DND-41 (cell line): ENCODE data around the gene FITM2.

ENCODE experiments used
- ATAC-seq: fragments of 200-7000 bp; cut with Tn5 transposase; 3 replicates; pipeline ENCODE4 v1.9.1; 2021; ENCODE audit warnings: low read depth; ENCODE audit not compliant: insufficient read depth
- DNase-seq: peaks from one replicate; pipeline ENCODE4 v3.0.0-alpha.2; 2020
- H2AFZ ChIP-seq: 2 replicates; pipeline ENCODE4 v1.6.0; 2012; ENCODE audit warnings: low read depth, low read length
- H3K27ac ChIP-seq: 2 replicates; pipeline ENCODE4 v1.5.1; 2012; ENCODE audit warnings: low read length, inconsistent platforms
- H3K27me3 ChIP-seq: fragments of 200-600 bp; sonication (generic); 2 replicates; pipeline ENCODE4 v1.6.0; 2012; ENCODE audit warnings: low read length, mild to moderate bottlenecking, inconsistent platforms; ENCODE audit not compliant: insufficient read depth, poor library complexity
- H3K36me3 ChIP-seq: 2 replicates; pipeline ENCODE4 v1.5.1; 2012; ENCODE audit warnings: low read length, inconsistent platforms; ENCODE audit not compliant: insufficient read depth
- H3K4me1 ChIP-seq: 2 replicates; pipeline ENCODE4 v1.5.1; 2012; ENCODE audit warnings: mild to moderate bottlenecking, low read length; ENCODE audit not compliant: insufficient read depth
- H3K4me2 ChIP-seq: 2 replicates; pipeline ENCODE4 v1.6.0; 2012; ENCODE audit warnings: mild to moderate bottlenecking, moderate library complexity, low read length, inconsistent platforms; ENCODE audit not compliant: insufficient read depth
- H3K4me3 ChIP-seq, 2 experiments: fragments of 200-600 bp in 1 of 2; shearing (Covaris generic) in 1 of 2; 2 replicates each; pipeline ENCODE4 v1.5.1; 2012 to 2016; ENCODE audit warnings: inconsistent platforms in 2 of 2, low read length in 2 of 2, mild to moderate bottlenecking in 2 of 2, low read depth in 1 of 2, moderate library complexity in 1 of 2
- H3K79me2 ChIP-seq: 2 replicates; pipeline ENCODE4 v1.6.0; 2012; ENCODE audit warnings: low read length, inconsistent platforms; ENCODE audit not compliant: insufficient read depth
- H3K9ac ChIP-seq: 2 replicates; pipeline ENCODE4 v1.6.0; 2012; ENCODE audit warnings: low read depth, mild to moderate bottlenecking, inconsistent platforms, low read length, moderate library complexity
- H3K9me3 ChIP-seq: 2 replicates; pipeline ENCODE4 v1.5.1; 2012; ENCODE audit warnings: low read length, moderate library complexity, mild to moderate bottlenecking, inconsistent platforms; ENCODE audit not compliant: insufficient read depth, severe bottlenecking
- H4K20me1 ChIP-seq: 2 replicates; pipeline ENCODE4 v1.6.0; 2012; ENCODE audit warnings: low read length; ENCODE audit not compliant: insufficient read depth
- EZH2 ChIP-seq: IDR thresholded peaks from 3 replicates; pipeline ENCODE4 v1.6.1; 2012; ENCODE audit warnings: borderline replicate concordance, low read depth, mild to moderate bottlenecking, moderate library complexity, low read length, inconsistent platforms; ENCODE audit not compliant: severe bottlenecking
- TF ChIP-seq, protein P1 (sequence below): IDR thresholded peaks from 2 replicates; pipeline ENCODE4 v1.5.1; 2012; ENCODE audit warnings: borderline replicate concordance, low read length, moderate library complexity, mild to moderate bottlenecking; ENCODE audit not compliant: poor library complexity, severe bottlenecking; ENCODE audit errors: extremely low read depth

Gene FITM2

DNA sequence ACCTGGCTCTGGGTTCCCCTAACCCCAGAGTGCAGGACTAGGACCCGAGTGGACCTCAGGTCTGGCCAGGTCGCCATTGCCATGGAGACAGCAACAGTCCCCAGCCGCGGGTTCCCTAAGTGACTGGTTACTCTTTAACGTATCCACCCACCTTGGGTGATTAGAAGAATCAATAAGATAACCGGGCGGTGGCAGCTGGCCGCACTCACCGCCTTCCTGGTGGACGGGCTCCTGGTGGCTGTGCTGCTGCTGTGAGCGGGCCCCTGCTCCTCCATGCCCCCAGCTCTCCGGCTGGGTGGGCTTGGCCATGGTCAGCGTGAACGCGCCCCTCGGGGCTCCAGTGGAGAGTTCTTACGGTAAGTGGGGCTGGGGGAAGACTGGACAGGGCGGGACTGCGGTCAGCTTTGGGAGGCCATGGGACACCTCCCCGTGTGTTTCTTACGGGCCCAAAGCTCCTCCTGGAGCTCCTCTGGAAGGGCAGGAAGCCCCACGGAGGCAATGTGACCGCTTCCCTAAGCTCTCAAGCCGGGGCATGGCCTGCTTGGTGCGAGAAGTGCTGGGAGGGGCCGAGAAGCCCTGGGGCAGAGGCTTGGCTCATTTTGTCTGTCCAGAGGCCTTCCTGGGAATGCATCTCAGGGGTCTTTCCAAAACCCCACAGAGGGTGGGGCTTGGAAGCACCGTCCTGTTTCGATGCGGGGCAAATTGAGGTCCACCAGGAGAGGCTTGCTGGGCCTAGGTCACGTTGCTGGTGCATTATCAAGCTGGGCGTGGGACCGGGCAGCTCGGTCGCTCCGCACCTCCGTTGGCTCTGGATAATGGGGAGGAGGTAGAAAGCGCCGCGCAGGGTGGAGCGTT is 44.7 kb upstream of the FITM2 start, which contains the start of gene HNF4A:
TSS of gene HNF4A (plus strand) at position 202 of the 855 bp plus-strand sequence. CDS start at position 308, 106 bp downstream.
- H3K27me3 ChIP-seq = peaks cover 17% of the 10 kb centered on the region
- H3K4me1 ChIP-seq = no peaks in the 10 kb centered on the region
- DNase-seq (no peak), ATAC-seq (no peak)
- TF ChIP-seq, protein P1, sequence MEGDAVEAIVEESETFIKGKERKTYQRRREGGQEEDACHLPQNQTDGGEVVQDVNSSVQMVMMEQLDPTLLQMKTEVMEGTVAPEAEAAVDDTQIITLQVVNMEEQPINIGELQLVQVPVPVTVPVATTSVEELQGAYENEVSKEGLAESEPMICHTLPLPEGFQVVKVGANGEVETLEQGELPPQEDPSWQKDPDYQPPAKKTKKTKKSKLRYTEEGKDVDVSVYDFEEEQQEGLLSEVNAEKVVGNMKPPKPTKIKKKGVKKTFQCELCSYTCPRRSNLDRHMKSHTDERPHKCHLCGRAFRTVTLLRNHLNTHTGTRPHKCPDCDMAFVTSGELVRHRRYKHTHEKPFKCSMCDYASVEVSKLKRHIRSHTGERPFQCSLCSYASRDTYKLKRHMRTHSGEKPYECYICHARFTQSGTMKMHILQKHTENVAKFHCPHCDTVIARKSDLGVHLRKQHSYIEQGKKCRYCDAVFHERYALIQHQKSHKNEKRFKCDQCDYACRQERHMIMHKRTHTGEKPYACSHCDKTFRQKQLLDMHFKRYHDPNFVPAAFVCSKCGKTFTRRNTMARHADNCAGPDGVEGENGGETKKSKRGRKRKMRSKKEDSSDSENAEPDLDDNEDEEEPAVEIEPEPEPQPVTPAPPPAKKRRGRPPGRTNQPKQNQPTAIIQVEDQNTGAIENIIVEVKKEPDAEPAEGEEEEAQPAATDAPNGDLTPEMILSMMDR = no peak
- no peak for TF ChIP-seq EZH2
- no peaks in the 10 kb centered on the region for H3K36me3 ChIP-seq
- no peak within 1 kb of the TSS for H3K27ac ChIP-seq
- no peaks in the 10 kb centered on the region for H3K9me3 ChIP-seq
- no peak within 1 kb of the TSS for H2AFZ ChIP-seq
- no peak within 1 kb of the TSS for H3K4me3 ChIP-seq
- peaks cover 3% of the 10 kb centered on the region; the same call in 1 of the 2 replicates for H4K20me1 ChIP-seq
- H3K9ac ChIP-seq = no peak within 1 kb of the TSS
- H3K79me2 ChIP-seq = no peaks in the 10 kb centered on the region
- no peak within 1 kb of the TSS for H3K4me2 ChIP-seq

DNA sequence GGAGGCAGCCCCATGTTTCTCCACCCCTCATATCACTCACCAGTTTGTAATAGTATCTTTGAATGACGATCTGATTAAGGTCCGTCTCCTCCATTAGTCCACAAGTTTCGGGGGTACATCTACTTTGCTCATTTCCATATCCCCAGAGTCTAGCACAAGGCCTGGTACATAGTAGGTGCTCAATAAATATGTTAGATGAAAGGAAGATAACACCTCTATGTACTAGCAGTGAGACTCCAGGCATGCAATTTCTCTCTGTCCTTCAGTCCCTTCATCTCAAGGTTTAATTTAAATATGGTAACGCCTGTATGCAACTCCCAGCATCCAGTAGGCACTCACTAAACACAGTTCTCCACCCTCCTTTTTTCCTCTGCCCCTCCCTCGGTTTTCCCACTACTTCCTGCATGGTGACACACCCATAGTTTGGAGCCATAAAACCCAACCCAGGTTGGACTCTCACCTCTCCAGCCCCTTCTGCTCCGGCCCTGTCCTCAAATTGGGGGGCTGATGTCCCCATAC is 44.0 kb upstream of the FITM2 start:
- H3K27ac ChIP-seq = no peak overlapping the region

DNA sequence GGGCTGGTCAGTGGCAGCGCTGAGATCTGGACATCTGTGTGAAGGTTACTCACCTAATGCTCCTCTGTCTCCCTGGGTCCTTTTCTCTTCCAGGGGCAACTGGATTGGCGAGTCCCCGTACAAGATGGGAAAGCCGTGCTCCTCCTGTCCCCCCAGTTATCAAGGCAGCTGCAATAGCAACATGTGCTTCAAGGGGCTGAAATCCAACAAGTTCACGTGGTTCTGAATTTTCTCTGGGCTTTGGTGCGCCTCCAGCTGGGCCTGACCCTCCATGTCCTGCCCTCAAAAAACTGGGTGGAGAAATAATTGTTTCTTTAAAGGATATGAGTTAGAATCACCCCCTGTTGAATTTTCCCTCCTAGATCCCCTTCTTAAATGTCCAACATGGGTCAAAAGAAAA is 39.6 kb upstream of the FITM2 start:
- no peaks in the 10 kb centered on the region for H3K79me2 ChIP-seq
- H3K36me3 ChIP-seq = no peaks in the 10 kb centered on the region
- H3K9ac ChIP-seq = no peak overlapping the region
- ATAC-seq (no peak), DNase-seq (no peak)
- no peak overlapping the region for H3K27ac ChIP-seq
- no peaks in the 10 kb centered on the region for H3K4me1 ChIP-seq
- no peak overlapping the region for H3K4me2 ChIP-seq
- no peaks in the 10 kb centered on the region for H3K9me3 ChIP-seq
- no peak overlapping the region for H2AFZ ChIP-seq
- H4K20me1 ChIP-seq = peaks cover 3% of the 10 kb centered on the region; the same call in 1 of the 2 replicates
- TF ChIP-seq, protein P1 = no peak
- no peak for TF ChIP-seq EZH2
- no peaks in the 10 kb centered on the region for H3K27me3 ChIP-seq
- no peak overlapping the region for H3K4me3 ChIP-seq

More for the DNA sequence above, 44.0 kb upstream of the FITM2 start:
- TF ChIP-seq EZH2 = no peak
- TF ChIP-seq, protein P1 = no peak
- no peak for DNase-seq
- Histone ChIP-seq H3K79me2 (no peaks in the 10 kb centered on the region), H2AFZ (no peak overlapping the region), H3K4me3 (no peak overlapping the region), H3K9ac (no peak overlapping the region), H4K20me1 (peaks cover 3% of the 10 kb centered on the region; the same call in 1 of the 2 replicates), H3K4me1 (no peaks in the 10 kb centered on the region), H3K9me3 (no peaks in the 10 kb centered on the region), H3K36me3 (no peaks in the 10 kb centered on the region), H3K4me2 (no peak overlapping the region), H3K27me3 (peaks cover 17% of the 10 kb centered on the region)
- no peak for ATAC-seq
